HS-27A (cell line): ENCODE data around the gene ADAM21.
"Not testable (repeated sequence)": the region's sequence is repeated elsewhere in the genome, so short reads cannot be mapped to it uniquely, and the experiment has no call there.

Experiments
- DNase-seq: peaks from one replicate; pipeline ENCODE4 v3.0.0-alpha.2; 2012; ENCODE audit warnings: low read depth, missing footprints

ADAM21 gene

DNA sequence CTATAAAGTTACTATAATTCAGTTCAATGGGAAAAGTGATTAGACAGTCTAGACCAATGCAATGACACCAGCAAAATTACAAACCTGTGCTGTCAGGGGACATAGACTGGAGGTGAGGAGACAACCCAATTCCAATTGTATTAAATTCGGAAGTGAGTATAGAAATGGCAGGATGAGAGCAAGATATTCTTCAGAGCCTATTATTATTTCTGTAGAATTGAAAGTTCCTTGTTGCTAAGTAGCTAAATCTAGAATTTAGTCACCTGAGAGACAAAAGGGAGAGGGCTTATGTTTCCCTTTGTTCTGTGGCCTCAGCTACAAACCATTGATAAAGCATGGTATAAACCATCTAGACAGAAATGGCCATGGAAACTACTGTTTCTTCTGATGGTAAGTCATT lies at the start of gene ADAM21:
ADAM21 (plus strand) TSS at position 301 of the 400 bp plus-strand sequence. CDS start 5,326 bp downstream, outside the sequence.
- no peak for DNase-seq

- not testable (repeated sequence) for DNase-seq
Observed at GRCh38 chr14:70403335-70403734, 48.6 kb upstream of the ADAM21 start.

- DNase-seq: not testable (repeated sequence)
Observed at GRCh38 chr14:70406216-70406615, 45.8 kb upstream of the ADAM21 start.

- no peak for DNase-seq
Observed at GRCh38 chr14:70407621-70408020, 44.4 kb upstream of the ADAM21 start.

DNA sequence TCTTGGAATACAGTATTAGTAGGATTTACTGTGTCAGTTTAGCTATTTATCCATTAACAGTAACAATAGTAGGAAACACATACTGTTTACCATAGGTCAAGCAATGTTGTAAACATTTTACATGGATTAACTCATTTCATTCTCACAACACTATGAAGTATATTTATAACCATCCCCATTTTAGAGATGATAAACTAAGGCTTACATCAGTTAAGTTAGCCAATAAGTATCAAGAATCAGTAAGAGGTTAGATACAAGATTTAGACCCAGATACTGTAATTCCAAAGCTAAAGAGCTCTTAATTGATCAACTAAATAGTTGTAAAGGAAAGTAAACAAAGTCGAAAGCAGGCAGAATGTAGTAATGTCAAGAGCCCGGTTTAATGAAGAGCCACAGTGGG lies 36.2 kb upstream of the ADAM21 start:
- no peak for DNase-seq

DNA sequence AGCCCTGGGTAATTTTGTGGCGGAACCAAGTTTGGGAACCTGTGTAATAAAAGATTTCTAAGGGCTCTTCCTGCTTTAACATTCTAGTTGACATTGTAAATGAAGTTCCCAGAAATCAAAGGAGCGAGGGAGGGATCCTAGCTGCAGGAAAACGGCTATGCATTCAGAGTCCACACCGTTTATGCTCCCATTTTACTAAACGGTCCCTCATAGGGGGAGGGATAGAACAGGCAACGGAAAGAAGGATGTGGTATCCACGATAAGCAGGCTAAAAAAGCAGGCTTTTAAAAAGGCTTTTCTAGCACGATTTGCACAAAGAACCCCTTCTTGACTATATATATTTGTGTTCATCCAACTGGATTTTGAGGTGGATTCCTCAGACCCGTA lies 35.6 kb upstream of the ADAM21 start:
- DNase-seq: no peak

GRCh38 chr14:70416725-70417349 lies 35.1 kb upstream of the ADAM21 start, which contains the start of gene SYNJ2BP:
TSS of gene SYNJ2BP (minus strand) at chr14:70417090. CDS start at chr14:70416963, 127 bp downstream.
- peak; percentile 33 for DNase-seq

DNA sequence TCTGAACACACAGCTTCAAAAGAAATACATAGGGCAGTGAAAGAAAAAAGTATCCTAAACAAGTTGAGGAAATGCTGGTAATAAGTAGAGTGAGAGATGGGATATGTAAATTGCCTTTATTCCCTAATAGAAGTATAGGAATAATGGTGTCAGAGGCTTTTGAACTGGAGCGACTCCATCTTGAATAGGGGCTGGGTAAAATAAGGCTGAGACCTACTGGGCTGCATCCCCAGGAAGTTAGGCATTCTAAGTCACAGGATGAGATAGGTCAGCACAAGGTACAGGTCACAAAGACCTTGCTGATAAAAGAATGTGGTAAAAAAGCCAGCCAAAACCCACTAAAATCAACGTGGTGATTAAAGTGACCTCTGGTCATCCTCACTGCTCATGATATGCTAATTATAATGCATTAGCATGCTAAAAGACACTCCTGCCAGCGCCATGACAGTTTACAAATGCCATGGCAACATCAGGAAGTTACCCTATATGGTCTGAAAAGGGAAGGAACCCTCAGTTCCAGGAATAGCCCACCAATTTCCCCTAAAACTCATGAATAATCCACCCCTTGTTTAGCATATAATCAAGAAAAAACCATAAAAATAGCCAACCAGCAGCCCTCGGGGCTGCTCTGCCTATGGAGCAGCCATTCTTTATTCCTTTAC lies 32.6 kb upstream of the ADAM21 start:
- not testable (repeated sequence) for DNase-seq

DNA sequence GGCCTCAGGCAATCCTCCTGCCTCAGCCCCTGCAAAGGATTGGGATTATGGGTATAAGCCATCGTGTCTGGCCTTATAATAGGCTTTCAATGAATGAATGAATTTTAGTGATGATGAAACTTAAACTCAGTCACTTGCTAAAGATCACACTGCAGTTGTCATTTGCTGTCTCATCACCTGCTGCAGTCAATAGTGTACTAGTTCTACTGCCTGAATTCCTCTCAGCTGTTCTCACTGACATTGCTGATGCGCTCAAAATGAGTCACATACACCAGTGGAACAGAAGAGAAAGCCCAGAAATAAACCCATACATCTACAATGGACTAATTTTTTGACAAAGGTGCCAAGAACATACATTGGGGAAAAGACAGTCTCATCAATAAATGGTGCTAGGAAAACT lies 29.4 kb upstream of the ADAM21 start:
- DNase-seq: no peak

DNA sequence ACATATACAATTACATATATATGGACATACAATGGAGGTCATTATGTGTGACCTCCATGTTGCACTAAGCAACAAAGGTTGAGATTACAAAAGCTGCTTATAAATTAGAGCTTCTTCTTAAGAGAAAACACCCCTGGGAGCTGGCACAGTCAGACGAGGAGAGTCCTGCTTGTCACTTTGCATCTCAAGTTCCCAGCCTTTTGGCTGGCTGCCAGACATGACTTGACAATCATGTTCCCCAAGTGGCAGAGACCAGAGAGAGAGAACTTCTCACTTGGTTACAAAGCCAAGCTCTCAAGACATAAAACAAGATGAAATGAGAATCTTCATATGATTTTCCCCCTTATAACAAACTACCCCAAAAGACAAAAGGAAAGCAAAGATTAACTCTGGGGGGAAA lies 26.6 kb upstream of the ADAM21 start:
- no peak for DNase-seq

DNA sequence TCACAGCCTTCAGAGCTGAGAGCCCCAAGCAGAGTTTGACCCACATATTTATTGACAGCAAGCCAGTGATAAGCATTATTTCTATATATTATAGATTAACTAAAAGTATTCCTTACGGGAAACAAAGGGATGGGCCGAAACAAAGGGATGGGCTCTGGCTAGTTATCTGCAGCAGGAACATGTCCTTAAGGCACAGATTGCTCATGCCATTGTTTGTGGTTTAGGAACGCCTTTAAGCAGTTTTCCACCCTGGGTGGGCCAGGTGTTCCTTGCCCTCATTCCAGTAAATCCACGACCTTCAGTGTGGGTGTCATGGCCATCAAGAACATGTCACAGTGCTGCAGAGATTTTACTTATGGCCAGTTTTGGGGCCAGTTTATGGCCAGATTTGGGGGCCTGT lies 25.4 kb upstream of the ADAM21 start:
- not testable (repeated sequence) for DNase-seq

GRCh38 chr14:70436867-70437266 lies 15.1 kb upstream of the ADAM21 start:
- no peak for DNase-seq

DNA sequence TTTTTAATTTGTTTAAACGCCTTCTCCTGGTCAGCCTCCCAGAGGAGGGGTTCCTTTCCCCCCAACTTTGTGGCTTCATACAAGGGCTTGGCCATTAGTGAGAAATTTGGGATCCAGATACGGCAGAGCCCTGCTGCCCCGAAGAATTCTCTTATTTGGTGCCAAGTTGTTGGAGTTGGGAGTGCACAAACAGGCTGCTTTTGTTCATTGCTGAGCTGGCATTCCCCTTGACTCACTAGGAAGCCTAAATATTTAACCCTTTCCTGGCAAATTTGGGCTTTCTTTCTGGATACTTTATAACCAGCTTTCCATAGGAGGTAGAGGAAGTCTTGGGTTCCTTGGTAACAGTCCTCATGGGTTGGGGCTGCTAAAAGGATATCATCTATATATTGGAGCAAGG lies 10.3 kb upstream of the ADAM21 start:
- no peak for DNase-seq

GRCh38 chr14:70442750-70443149 lies 9.2 kb upstream of the ADAM21 start:
- no peak for DNase-seq

DNA sequence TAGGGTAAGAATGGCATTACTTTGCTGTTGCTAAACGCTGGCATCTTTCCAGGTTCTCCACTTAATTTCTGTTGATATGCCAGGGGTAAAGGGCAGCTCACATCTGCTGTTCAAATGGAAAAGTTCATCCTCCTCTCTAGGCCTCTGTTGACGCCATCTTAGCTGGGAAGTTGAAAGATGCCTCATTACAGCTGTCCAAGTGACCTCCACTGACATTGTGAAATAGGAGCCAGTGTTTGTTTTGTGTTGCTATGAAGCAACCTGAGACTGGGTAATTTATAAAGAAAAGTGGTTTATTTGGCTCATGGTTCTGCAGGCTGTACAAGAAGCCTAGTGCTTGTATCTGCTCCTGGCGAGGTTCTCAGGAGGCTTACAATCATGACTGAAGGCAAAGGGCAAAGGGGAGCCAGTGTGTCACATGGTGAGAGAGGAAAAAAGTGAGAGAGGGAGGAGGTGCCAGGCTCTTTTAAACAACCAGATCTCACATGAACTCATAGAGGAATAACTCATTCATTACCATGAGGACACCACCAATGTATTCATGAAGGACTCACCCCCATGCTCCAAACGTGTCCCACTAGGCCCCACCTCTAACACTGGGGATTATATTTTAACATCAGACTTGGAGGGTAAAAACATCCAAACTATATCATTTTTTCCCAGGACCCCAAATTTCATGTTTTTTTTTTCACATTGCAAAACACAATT lies 3.2 kb upstream of the ADAM21 start:
- no peak for DNase-seq

DNA sequence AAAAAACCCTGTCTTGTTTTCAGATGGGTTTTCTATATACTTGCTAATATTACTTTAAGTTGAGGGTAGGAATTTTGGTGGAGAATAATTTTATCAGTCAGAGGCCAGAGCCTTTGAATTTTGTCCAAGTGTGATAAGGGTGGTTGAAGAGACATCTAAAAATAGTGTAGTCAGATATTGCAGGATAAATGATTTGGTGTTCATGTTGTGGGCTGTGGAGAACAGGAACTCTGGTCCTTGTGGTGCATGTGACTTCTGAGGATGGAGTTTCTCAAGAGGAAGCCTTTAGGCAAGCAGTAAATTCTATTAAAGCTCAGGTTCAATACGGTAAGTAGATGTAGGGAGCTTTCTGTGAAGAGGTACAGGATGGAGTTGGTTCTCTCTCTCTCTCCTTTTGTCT lies 2.8 kb downstream of the ADAM21 start:
- no peak for DNase-seq

GRCh38 chr14:70468731-70469130 lies 16.8 kb downstream of the ADAM21 start:
- no peak for DNase-seq

DNA sequence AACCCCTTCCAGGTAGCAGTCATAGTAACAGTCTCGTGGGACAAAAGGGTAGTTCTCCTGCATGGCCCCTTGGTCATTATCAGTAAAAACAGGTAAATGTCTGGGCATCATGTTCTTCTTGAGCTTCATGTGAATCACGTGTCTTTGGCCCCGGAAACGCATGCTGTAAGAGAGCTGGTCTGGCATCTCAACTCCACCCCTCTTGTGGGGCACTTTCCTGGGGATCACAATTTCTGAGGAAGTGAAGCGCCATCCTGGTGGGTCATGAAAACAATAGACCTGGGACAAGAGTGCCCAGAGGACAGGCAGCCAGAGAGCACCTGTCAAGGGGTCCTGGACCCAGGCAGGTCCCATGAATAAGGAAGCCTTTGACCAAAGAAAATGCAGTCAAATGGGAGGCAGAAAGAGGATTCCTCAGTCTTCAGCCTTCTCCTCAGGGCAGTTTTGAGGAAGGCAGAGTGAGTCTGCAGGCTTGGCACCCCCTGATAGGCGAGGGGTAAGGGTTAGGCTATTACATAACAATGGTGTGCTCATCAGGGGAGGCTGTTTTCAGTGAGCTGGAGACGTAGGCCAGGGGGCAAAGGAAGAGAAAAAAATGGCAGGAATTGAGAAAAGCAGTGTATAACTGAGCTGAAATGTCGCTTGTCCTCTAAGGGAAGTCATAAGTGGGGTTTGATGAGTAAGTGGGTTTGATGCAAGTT lies 19.0 kb downstream of the ADAM21 start:
- DNase-seq: not testable (repeated sequence)

GRCh38 chr14:70472253-70473159 lies 20.5 kb downstream of the ADAM21 start:
- DNase-seq: no peak

DNA sequence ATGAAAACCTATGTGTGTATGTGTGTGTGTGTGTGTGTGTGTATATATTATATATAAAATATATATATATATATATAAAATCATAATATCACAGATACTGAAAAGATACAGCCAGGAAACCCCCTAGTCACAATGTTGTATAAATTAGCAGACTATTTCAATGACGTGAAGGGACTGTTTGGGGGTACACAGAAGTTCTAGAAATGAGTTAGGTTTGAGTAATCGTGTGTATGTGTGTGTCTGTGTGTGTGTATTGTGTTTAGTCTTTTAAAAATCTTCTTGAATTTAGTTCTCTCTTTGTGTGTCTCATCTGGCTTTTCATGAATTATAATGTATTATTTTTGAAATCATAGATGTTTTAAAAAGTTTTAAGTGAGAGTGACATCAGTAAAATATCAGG lies 21.9 kb downstream of the ADAM21 start:
- no peak for DNase-seq

DNA sequence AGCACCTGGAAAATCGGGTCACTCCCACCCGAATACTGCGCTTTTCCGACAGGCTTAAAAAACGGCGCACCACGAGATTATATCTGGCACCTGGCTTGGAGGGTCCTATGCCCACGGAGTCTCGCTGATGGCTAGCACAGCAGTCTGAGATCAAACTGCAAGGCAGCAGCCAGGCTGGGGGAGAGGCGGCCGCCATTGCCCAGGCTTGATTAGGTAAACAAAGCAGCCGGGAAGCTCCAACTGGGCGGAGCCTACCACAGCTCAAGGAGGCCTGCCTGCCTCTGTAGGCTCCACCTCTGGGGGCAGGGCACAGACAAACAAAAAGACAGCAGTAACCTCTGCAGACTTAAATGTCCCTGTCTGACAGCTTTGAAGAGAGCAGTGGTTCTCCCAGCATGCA lies 23.5 kb downstream of the ADAM21 start:
- DNase-seq: not testable (repeated sequence)
